ENCODE results near the gene GIMAP1.
A peak's percentile ranks its signal among the peaks of the same experiment; 100 is the strongest.

GIMAP1 gene

GRCh38 chr7:150722431-150722931 lies 6.1 kb downstream of the GIMAP1 start:
- no peak for DNase-seq (ENCODE audit: low read depth)

GRCh38 chr7:150723467-150723866 lies 7.1 kb downstream of the GIMAP1 start:
- no peak for DNase-seq (ENCODE audit: low read depth)

GRCh38 chr7:150727381-150727780 lies 11.0 kb downstream of the GIMAP1 start:
- DNase-seq (ENCODE audit: low read depth): no peak

- DNase-seq (ENCODE audit: low read depth): no peak
Observed at GRCh38 chr7:150728011-150728410, 11.6 kb downstream of the GIMAP1 start.

GRCh38 chr7:150728609-150729008 lies 12.2 kb downstream of the GIMAP1 start:
- DNase-seq (ENCODE audit: low read depth): no peak

- no peak for DNase-seq (ENCODE audit: low read depth)
Observed at GRCh38 chr7:150731916-150732315, 15.5 kb downstream of the GIMAP1 start.

GRCh38 chr7:150732786-150733481 lies 16.5 kb downstream of the GIMAP1 start:
- DNase-seq (ENCODE audit: low read depth): no peak

GRCh38 chr7:150733482-150734095 lies 17.2 kb downstream of the GIMAP1 start:
- no peak for DNase-seq (ENCODE audit: low read depth)

GRCh38 chr7:150734254-150734653 lies 17.8 kb downstream of the GIMAP1 start:
- DNase-seq (ENCODE audit: low read depth): no peak

- no peak for DNase-seq (ENCODE audit: low read depth)
Observed at GRCh38 chr7:150735596-150736358, 19.4 kb downstream of the GIMAP1 start.

- DNase-seq (ENCODE audit: low read depth): no peak
Observed at GRCh38 chr7:150736864-150737263, 20.5 kb downstream of the GIMAP1 start.

- DNase-seq (ENCODE audit: low read depth): peak; percentile 43
Observed at GRCh38 chr7:150737265-150738055, 21.0 kb downstream of the GIMAP1 start, which contains the start of gene GIMAP5. Gene GIMAP5, plus strand, starts transcription at chr7:150737418. Its CDS starts 3,467 bp downstream, at chr7:150740885.

- DNase-seq (ENCODE audit: low read depth): no peak
Observed at GRCh38 chr7:150738092-150738491, 21.7 kb downstream of the GIMAP1 start.

GRCh38 chr7:150738591-150739001 lies 22.2 kb downstream of the GIMAP1 start:
- DNase-seq (ENCODE audit: low read depth): no peak

GRCh38 chr7:150739033-150739432 lies 22.6 kb downstream of the GIMAP1 start:
- no peak for DNase-seq (ENCODE audit: low read depth)

GRCh38 chr7:150740053-150740452 lies 23.6 kb downstream of the GIMAP1 start:
- no peak for DNase-seq (ENCODE audit: low read depth)

GRCh38 chr7:150742286-150742968 lies 26.0 kb downstream of the GIMAP1 start:
- DNase-seq (ENCODE audit: low read depth): no peak

- no peak for DNase-seq (ENCODE audit: low read depth)
Observed at GRCh38 chr7:150744041-150744656, 27.7 kb downstream of the GIMAP1 start.

GRCh38 chr7:150745086-150745485 lies 28.7 kb downstream of the GIMAP1 start:
- DNase-seq (ENCODE audit: low read depth): no peak

- no peak for DNase-seq (ENCODE audit: low read depth)
Observed at GRCh38 chr7:150745876-150746275, 29.5 kb downstream of the GIMAP1 start.

GRCh38 chr7:150746921-150747320 lies 30.5 kb downstream of the GIMAP1 start:
- DNase-seq (ENCODE audit: low read depth): no peak

All from activated T-helper 9 cell treated with anti-CD3 and anti-CD28 coated beads, Interleukin-2, amount 50 U/mL, for 16 hours (primary cell).